ENCODE data around the gene RASSF3.

RASSF3 gene

DNA sequence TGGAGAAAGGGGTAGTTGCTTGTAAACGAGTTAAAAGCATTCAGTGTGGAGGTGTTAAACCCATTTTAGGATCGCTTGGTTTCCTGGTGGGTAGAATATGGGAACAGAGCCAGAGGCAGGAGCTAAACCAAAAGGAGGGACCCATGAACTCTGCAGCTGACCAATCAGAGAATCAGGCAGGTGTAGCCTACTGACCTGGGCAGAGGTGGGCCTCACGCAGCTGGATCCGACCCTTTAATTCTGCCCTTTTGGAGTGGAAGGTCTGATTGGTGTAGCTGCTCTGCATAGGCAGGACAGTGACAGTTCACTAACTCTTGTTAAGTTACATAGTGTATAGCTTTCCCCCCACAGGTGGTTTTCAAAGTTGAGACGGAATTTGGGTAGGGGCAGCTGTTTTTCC is 85.3 kb downstream of the RASSF3 start:
- no peak for DNase-seq

DNA sequence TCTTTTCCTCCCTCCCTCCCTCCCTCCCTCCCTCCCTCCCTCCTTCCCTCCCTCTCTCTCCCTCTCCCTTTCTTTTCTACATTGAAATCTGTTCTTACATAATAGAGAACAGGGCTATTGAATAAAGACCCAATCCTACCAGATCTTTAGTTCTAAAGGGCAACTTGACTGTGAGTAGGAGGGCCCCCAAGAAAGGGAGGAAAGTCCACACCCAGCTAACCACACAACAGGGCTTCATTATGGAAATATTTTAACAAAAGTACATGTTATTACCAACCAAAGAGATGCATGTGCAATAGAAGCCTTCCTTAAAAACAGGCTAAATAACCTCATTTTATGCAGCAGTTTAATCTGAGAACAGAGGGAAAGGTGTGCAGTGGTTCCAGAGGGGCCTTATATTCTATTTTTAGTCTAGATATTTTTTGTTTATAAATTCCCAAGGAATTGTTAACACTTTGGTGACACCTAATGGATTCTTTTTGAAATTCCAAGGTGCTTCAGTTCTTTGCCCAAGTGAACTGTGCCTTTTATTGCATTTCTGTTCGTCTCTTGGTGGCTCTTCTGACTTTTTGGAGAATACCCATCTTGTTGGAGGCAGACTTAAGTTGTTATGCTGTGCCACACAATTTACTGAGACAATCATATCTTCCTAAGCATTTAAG is 85.9 kb downstream of the RASSF3 start:
- DNase-seq, result peak; percentile 31

DNA sequence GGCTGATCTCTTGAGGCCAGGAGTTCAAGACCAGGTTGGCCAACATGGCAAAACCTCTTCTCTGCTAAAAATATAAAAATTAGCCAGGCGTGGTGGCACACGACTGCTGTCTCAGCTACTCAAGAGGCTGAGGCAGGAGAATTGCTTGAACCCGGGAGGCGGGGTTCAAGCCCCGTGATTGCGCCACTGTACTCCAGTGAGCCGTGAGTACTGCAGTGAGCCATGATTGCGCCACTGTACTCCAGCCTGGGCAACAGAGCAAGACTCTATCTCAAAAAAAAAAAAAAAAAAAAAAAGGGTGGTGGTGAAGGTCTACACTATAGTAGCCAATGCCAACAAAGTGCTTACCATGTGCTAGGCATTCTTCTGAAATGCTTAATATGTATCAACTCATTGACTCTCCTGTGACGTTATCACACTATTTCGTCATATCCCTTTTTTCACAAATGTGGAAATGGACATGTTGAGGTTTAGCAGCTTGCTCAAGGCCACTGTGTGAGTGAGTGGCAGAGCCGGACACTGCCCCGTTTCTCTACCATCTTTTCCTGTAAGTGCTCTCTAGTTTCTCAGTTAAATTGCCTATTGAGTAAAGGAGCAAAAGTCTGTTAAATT is 89.3 kb downstream of the RASSF3 start:
- no peak for DNase-seq

DNA sequence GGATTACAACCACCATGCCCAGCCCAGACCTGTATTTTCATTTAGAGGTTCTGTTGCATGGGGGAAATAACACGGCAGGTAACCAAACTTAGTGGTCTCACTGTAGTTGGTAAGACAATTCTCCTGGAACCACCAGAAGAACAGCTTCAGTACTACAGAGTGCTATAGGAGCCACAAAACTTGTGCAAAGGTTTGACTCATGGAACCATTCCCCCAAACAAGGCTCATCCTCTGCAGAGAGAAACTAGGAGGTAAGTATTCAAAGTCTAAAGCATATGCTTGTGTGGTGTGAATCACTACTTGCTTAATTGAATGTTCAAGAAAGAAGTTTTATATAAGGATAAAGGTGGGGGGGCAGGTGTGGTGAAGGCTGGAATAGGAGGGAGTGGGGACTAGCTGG is 90.2 kb downstream of the RASSF3 start:
- DNase-seq, result no peak

DNA sequence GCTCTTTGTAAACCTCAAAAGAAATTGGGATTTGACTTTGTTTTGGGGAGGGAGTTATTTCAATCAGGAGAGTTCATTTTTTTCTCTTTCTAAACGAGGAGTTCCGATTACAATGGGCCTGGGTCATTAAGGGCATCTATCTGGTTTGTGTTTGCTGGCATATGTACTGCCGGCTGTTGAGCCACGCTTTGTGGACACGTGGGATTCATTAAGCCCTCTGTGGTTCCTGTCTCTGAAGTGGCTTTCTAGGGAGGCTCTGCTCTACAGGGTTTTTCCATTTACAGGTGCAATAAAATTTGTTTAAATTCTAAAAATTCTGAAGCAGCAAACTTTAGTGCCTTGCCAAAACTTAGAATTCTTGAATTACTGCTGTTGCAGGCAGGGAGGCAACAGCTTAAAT is 91.0 kb downstream of the RASSF3 start:
- DNase-seq, result no peak

DNA sequence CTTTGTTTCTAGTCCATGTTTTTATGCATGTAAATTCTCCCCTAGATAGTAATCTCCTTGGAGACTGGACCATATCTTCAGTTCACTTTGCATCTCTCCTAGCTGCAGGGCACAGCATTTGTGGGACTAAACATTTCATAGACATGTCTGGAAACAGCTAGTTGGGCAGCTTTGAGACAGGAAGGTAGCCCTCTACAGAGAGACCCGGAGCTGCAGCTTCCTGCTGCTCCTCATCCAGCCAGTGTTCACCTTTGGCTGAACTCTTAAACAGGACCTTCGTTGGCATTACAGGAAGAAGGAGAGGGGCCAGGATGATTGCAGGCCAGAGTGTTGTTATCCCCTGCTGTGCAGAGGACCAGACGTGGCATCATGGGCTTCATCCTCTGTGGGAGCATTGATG is 96.0 kb downstream of the RASSF3 start:
- no peak for DNase-seq

DNA sequence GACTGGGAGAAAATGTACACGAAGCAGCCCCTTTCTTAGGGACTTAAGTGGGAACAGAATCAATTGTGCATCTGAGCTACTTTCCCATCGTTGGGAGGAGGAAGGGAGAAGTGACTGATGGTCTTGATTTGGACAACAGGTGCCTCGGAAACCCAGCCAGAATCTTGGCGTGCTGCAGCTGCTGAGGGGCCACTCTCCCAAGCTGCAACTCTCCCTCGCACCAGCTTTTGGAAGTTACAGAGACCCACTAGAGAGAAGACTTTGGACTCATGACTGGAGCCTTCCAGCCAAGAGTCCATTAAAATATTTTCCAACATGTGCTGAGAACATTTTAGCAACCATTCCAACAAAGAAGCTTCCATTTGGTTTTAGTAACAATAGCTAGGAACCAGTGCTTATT is 96.6 kb downstream of the RASSF3 start:
- no peak for DNase-seq

DNA sequence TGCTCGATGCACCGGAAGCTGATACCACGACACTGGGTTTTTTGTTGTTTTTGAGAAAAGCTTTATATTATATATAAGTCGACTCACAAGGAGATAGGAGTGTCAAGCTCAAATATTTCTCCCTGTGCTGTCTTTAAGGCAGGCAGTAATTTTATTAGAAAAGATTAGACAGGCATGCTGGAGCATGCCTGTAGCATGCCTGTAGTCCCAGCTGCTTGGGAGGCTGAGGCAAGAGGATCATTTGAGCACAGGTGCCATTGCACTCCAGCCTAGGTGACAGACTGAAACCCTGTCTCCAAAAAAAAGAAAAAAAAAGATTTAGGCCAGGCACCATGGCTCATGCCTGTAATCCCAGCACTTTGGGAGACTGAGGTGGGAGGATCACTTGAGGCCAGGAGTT is 97.1 kb downstream of the RASSF3 start:
- DNase-seq, result no peak

DNA sequence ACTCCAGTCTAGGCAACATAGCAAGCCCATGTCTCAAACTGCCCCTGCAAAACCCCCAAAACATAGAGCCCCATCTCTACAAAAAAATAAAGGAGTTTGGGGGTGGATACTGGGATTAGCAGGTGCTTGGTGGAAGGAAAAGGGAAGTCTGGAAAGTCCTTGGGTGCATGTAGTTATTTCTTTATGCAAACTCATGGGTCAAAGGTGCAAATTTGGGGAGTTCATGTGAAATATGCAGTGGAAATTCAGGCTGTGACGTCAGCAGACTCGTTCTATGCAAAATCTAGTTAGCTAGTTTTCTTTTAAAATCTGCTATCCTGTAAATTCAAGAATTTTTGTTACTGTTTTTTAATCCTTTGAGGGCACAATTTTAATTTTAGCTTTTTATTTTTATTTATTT is 97.6 kb downstream of the RASSF3 start:
- no peak for DNase-seq

DNA sequence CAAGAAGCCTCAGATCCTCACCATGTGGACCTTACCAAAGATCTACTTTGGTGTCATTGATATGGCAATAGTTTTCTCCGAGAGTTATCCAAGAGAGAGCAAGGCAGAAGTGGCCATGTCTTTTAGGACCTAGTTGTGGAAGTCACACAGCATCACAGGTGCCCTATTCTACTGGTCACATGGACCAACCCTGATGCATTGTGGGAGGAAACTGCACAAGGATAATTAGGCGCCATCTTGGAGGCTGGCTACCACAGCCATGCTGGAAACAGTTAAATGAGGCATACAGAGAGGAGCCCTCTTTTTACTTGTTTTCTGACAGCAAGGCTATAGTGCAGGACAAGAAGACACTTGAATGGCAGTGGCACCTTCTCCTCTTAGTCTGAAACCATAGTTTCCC is 99.1 kb downstream of the RASSF3 start:
- DNase-seq, result no peak

DNA sequence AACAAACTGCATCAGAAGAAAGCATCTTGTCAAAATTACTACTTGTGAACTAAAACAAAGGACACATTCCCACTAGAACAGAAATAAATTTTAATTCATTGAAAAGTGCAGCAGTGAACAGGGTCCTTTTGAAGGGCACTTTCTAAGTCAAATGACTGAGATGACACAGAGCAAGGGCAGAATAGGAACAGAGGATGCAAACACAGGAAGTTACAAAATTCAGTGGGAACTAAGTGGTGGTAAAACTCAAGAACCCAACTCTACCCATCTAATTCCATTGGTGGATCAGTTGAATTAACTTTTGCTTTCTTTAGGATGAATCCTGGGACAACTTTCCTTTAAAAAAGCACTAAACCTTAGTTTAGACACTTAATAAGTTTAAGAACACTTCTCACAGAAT is 103.1 kb downstream of the RASSF3 start:
- DNase-seq, result no peak

DNA sequence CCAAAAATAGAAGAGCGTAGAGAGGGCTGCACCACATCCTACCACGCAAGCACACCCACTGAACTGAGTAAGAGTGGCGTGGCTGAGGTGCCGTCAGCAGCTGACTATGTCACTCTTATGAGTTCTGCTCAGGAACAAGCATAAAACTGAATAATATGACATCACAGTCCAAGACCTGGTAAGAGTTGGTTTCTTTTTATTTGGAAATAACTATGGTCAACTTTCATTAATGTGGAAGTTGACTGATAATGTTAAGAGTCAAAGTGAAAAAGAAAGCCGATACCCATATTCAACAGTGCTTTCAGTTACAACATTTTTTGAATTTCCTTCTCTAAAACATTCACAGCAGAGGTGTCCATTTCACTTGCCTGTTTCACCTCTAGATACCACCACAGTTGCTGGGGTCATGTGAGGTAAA is 104.3 kb downstream of the RASSF3 start:
- DNase-seq, result no peak

DNA sequence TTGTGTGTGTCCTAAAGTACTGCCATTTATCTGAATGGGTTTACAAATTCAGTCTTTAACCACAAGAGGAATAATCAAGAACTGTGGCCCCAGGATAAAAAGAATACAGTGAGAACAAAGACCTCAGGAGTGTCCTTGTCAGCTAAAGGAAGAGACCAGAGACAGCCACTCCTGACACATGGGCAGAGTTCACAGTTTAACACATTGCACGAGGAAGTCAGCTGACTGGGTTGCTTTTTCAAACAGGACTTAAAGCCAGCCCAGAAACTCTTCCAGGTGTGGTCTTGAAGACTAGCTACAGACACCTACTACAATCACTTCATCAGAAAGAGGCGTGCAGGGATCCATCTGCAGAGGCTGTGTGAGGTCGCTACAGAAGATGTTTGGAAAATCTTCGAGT is 106.1 kb downstream of the RASSF3 start:
- DNase-seq, result no peak

DNA sequence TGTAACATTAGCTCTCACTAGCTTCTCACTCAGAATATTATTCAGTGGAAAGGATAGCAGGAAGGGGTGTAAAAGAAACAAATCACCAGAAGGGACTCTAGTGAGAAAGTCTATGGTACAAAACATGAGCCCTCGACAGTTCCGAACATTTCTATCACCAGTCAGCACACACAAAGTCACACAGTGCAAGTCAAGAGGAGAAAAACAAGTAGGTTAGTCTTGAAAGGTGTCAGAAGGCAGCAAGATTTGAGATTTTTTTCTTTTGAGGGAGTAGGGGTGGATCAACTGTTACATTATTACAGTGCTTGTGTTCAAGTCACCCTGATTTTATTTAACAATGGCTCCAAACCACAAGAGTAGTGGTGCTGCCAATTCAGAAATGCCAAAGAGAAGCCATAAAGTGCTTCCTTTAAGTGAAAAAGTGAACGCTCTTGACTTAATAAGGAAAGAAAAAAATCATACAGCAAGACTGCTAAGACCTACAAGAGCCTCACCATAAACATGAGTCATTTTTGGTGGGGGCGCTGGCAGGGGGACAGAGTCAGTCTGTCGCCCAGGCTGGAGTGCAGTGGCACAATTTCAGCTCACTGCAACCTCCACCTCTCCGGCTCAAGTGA is 106.7 kb downstream of the RASSF3 start:
- no peak for DNase-seq

DNA sequence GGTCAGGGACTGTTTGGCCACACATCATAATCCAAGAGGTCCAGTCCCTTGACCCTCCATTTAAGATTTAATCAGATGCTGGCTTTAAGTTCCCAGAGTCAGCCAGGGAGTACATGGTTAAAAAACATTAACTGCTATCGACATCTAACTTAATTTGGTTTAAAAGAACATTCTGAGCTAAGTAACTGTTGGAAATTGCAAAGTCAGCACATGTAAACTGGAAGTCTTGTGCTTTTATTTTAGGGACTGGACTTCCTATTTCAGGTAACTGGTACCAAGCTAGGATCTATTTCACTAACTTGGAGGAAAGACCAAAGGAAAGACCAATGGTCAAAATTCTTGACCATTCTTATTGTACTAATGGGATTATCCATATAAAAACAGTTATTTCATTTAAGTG is 108.4 kb downstream of the RASSF3 start:
- no peak for DNase-seq

DNA sequence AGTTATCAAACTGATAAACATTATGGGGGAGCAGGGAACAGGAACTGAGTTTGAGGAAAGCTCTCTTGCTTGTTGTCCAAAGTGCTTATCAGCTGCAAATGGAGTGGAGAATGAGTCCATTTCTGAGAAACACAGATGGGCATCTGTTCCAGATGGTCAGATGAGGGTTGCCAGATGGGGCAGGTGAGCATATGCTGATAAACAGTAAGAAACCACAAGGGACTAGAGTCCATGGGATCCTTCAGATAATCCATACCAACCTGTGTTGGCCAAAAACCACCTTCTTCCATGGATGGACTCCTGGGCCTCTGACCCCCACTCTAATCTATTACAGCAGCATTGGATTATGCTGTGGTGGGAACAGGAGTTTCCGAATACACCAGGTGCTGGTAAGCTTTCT is 110.6 kb downstream of the RASSF3 start:
- no peak for DNase-seq

DNA sequence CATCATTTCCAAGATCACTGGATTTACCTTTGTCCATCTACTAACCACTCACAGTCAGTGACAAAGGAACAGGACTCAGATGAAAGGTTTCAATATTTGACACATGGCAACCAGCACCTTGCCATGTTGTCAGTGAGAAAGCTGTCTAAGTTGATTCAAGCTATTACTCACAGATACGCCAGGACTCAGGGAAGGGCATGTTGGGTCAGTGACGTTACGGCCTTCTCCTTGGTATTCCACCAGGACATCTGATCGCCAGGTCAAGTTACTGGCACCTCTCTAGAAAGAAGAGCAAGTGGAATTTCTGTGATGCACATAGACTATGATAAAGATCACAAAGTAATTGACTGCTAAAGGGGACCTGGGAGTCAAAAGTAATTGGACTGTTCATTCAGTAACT is 112.5 kb downstream of the RASSF3 start:
- DNase-seq, result no peak

DNA sequence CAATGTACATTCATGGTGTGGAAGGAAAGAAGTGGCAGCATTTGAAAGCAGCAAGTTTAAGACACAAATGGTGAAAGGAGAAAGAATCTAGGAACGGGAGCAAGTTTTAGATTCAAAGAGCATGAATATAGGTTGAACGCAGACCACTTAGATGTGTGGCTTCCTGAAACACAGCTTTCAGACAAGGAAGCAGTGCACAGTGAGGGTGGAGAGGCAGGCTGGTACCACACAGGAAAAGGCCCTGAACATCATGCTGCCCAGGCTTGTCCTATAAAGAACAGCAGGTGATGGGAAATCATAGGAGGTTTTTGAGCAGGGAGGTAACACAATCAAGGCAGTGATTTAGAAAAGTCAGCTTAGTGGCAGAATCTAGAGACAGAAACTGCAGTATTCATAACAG is 113.3 kb downstream of the RASSF3 start:
- DNase-seq, result no peak

DNA sequence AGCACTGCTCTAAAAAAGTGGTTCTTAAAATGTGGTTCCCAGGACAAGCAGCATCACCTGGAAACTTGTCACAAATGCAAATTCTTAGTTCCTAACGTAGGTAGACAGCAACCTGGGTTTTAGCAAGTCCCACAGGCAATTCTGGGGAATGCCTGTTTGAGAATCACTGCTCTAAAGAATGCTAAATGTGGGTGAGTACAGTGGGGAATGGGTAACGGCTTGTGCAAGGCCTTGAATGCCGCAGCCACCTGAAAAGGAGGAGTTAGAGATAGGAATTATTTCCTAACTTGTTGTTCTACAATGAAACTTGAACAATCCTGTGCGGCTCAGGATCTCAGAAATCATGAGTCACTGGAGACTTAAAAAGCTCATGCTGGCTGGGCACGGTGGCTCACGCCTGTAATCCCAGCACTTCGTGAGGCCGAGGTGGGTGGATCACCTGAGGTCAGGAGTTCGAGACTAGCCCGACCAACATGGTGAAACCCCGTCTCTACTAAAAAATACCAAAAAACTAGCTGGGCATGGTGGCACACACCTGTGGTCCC is 114.0 kb downstream of the RASSF3 start:
- no peak for DNase-seq

DNA sequence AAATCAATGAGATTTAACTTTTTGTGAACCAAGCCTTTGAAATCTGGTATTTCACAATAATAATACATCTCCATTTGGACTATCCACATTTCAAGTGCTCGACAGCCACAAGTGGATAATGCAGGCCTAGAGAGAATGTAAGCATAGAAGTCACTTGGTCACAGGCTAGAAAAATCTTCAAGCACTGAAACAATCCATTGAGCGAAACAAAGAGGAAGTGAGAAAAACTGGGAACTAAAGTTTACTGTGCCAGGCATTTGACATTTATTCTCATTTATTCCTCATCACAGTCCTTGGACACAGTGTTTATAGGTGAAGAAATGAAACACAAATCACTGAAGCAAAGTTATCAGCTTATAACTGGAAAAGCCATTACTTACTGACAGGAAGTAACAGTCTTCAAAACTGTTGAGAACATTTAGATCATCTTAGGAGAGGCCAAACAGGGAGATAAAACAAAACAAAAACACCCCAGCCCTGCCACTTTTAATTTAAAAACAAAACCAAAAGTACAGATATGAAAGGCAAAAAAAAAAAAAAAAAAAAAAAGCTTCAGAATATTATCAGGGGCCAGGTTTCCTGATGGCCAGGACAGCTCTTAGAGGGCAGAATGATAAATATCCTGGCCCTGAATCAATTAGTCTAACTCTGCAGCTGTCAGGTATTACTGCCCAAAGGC is 119.8 kb downstream of the RASSF3 start:
- DNase-seq, result no peak

DNA sequence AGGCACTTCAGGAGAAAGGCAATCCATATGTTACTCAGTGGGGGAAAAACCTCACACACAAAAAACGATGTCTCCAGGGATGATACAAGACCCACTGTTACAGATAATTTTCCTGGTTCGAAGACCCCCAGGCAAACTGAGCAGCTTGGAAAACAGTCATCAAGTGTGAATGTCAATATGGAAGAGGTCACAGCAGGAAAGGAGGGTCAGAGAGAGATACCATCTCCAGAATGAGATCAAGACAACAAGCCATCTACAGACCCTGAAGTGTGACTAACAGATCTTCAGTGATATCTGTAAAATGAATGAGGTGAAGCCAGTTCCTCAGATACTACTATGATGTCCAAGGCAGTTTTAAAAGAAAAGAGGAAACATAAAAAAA is 120.3 kb downstream of the RASSF3 start:
- peak; percentile 65 for DNase-seq

DNA sequence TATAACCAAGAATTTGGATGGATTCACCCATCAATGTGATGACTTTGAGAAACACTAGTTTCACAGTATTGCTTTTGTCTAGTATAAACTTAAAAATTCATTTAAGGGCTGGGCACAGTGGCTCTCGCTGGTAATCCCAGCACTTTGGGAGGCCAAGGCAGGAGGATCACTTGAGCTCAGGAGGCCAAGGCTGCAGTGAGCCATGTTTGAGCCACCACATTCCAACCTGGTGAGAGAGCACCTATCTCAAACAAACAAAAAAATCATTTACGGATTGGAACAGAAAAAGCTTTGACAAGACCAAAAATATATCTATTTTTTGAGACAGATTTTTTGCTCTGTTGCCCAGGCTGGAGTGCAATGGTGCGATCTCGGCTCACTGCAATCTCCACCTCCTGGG is 121.4 kb downstream of the RASSF3 start:
- DNase-seq, result no peak

DNA sequence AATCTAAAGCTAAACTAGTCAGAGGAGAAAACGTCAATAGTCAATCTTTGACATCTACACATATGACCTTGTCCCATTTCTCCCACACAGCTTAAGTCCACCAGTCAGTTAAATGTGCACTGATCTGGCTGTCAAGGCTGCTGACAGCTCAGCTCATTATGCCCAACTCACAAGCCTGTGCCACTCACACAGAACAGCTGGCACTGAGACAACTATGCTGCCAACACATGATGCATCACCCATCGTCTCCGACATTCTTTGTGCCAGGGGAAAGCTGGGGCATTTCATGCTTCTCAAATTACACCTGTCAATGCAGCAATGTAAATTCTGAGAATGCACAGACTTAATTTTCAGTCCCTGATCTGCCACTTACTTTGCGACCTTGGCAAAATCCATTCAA is 123.6 kb downstream of the RASSF3 start:
- DNase-seq, result peak; percentile 80

DNA sequence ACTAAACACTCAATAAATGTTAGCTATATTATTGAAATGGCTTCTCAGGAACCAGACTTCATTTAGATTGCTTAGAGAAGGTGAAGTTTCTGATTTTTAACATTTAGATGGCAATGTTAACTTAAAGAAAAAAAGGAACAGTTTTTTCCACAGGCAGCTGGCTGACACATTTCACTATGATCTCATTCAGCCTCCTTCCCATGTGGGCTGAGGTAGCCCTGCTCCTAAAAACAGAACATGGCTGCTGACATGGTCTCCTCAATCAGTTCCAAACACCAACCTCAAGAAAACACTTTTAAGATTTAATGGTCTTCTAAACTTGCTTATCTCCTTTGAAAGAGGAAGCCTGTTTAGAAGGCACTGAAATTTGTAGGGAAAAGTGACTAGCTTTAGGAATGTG is 125.1 kb downstream of the RASSF3 start:
- no peak for DNase-seq
